GM18502 (cell line): ENCODE results near the gene NOL6.
A peak's percentile ranks its signal among the peaks of the same experiment; 100 is the strongest.
"Not testable (repeated sequence)": the region's sequence is repeated elsewhere in the genome, so short reads cannot be mapped to it uniquely, and the experiment has no call there.

Source experiments
- ATAC-seq: cut with Tn5 transposase; IDR thresholded peaks from one replicate; pipeline ENCODE4 v1.9.1; 2021; ENCODE audit warnings: mild to moderate bottlenecking; ENCODE audit not compliant: unreplicated experiment, poor library complexity

NOL6 gene

GRCh38 chr9:33435821-33436277 lies 37.9 kb downstream of the NOL6 start:
- ATAC-seq, result no peak

- no peak for ATAC-seq
These were observed 39.2 kb downstream of the NOL6 start for GRCh38 chr9:33434317-33435105.

GRCh38 chr9:33433871-33434270 lies 39.9 kb downstream of the NOL6 start:
- ATAC-seq, result no peak

GRCh38 chr9:33431420-33431819 lies 42.3 kb downstream of the NOL6 start:
- ATAC-seq, result no peak

GRCh38 chr9:33430942-33431341 lies 42.8 kb downstream of the NOL6 start:
- ATAC-seq, result no peak

- ATAC-seq, result no peak
These were observed 44.3 kb downstream of the NOL6 start for GRCh38 chr9:33429256-33429985.

- no peak for ATAC-seq
These were observed 46.9 kb downstream of the NOL6 start for GRCh38 chr9:33426843-33427293.

- ATAC-seq, result no peak
These were observed 48.6 kb downstream of the NOL6 start for GRCh38 chr9:33425128-33425533.

- not testable (repeated sequence) for ATAC-seq
These were observed 49.2 kb downstream of the NOL6 start for GRCh38 chr9:33424492-33424891.

- not testable (repeated sequence) for ATAC-seq
These were observed 49.7 kb downstream of the NOL6 start for GRCh38 chr9:33424043-33424442.

- no peak for ATAC-seq
These were observed 53.9 kb downstream of the NOL6 start for GRCh38 chr9:33419708-33420303.

- ATAC-seq, result no peak
These were observed 55.6 kb downstream of the NOL6 start for GRCh38 chr9:33418090-33418489.

GRCh38 chr9:33416996-33417395 lies 56.7 kb downstream of the NOL6 start:
- no peak for ATAC-seq

GRCh38 chr9:33415501-33416038 lies 58.2 kb downstream of the NOL6 start:
- ATAC-seq, result peak; percentile 56

GRCh38 chr9:33414889-33415500 lies 58.7 kb downstream of the NOL6 start:
- ATAC-seq, result no peak

- no peak for ATAC-seq
These were observed 59.5 kb downstream of the NOL6 start for GRCh38 chr9:33414268-33414667.
